ENCODE results near the gene CDH4.

CDH4 gene

GRCh38 chr20:61777773-61778494, 525.9 kb downstream of the CDH4 start:
- no peak overlapping the region for H3K4me3 ChIP-seq (ENCODE audit: low read length)
- TF ChIP-seq ZNF274 (IDR thresholded peaks at IDR 0.05; ENCODE audit: low read depth, low read length): no peak

GRCh38 chr20:61778495-61778863, 526.4 kb downstream of the CDH4 start:
- H3K4me3 ChIP-seq (ENCODE audit: low read length): no peak overlapping the region
- no peak for TF ChIP-seq ZNF274 (IDR thresholded peaks at IDR 0.05; ENCODE audit: low read depth, low read length)

- TF ChIP-seq ZNF274 (IDR thresholded peaks at IDR 0.05; ENCODE audit: low read depth, low read length): no peak
- no peak overlapping the region for H3K4me3 ChIP-seq (ENCODE audit: low read length)
Measured at GRCh38 chr20:61779176-61779965, 527.3 kb downstream of the CDH4 start.

GRCh38 chr20:61780066-61780465, 528.0 kb downstream of the CDH4 start:
- no peak overlapping the region for H3K4me3 ChIP-seq (ENCODE audit: low read length)
- TF ChIP-seq ZNF274 (IDR thresholded peaks at IDR 0.05; ENCODE audit: low read depth, low read length): no peak

GRCh38 chr20:61784801-61785566, 532.9 kb downstream of the CDH4 start:
- no peak for TF ChIP-seq ZNF274 (IDR thresholded peaks at IDR 0.05; ENCODE audit: low read depth, low read length)
- H3K4me3 ChIP-seq (ENCODE audit: low read length): no peak overlapping the region

GRCh38 chr20:61785567-61785816, 533.4 kb downstream of the CDH4 start:
- H3K4me3 ChIP-seq (ENCODE audit: low read length): no peak overlapping the region
- no peak for TF ChIP-seq ZNF274 (IDR thresholded peaks at IDR 0.05; ENCODE audit: low read depth, low read length)

- no peak for TF ChIP-seq ZNF274 (IDR thresholded peaks at IDR 0.05; ENCODE audit: low read depth, low read length)
- no peak overlapping the region for H3K4me3 ChIP-seq (ENCODE audit: low read length)
Measured at GRCh38 chr20:61786230-61786629, 534.2 kb downstream of the CDH4 start.

- TF ChIP-seq ZNF274 (IDR thresholded peaks at IDR 0.05; ENCODE audit: low read depth, low read length): no peak
- no peak overlapping the region for H3K4me3 ChIP-seq (ENCODE audit: low read length)
Measured at GRCh38 chr20:61788343-61788742, 536.3 kb downstream of the CDH4 start.

GRCh38 chr20:61789329-61789728, 537.3 kb downstream of the CDH4 start:
- no peak for TF ChIP-seq ZNF274 (IDR thresholded peaks at IDR 0.05; ENCODE audit: low read depth, low read length)
- H3K4me3 ChIP-seq (ENCODE audit: low read length): no peak overlapping the region

GRCh38 chr20:61790116-61790827, 538.2 kb downstream of the CDH4 start:
- no peak overlapping the region for H3K4me3 ChIP-seq (ENCODE audit: low read length)
- TF ChIP-seq ZNF274 (IDR thresholded peaks at IDR 0.05; ENCODE audit: low read depth, low read length): no peak

GRCh38 chr20:61791995-61792394, 539.9 kb downstream of the CDH4 start:
- TF ChIP-seq ZNF274 (IDR thresholded peaks at IDR 0.05; ENCODE audit: low read depth, low read length): no peak
- no peak overlapping the region for H3K4me3 ChIP-seq (ENCODE audit: low read length)

GRCh38 chr20:61795669-61796630, 543.9 kb downstream of the CDH4 start:
- H3K4me3 ChIP-seq (ENCODE audit: low read length): no peak overlapping the region
- TF ChIP-seq ZNF274 (IDR thresholded peaks at IDR 0.05; ENCODE audit: low read depth, low read length): no peak

- TF ChIP-seq ZNF274 (IDR thresholded peaks at IDR 0.05; ENCODE audit: low read depth, low read length): no peak
- no peak overlapping the region for H3K4me3 ChIP-seq (ENCODE audit: low read length)
Measured at GRCh38 chr20:61796738-61797137, 544.7 kb downstream of the CDH4 start.

Data from GM08714 (cell line).